Embryonic facial prominence (tissue), 1 donor: ENCODE measurements around the gene SRSF1.
"Not testable (repeated sequence)": the region's sequence is repeated elsewhere in the genome, so short reads cannot be mapped to it uniquely, and the experiment has no call there.

Experiments used
- DNase-seq: peaks from one replicate; pipeline ENCODE4 v3.0.0-alpha.2; 2016; ENCODE audit errors: extremely low spot score

SRSF1 gene, protein sequence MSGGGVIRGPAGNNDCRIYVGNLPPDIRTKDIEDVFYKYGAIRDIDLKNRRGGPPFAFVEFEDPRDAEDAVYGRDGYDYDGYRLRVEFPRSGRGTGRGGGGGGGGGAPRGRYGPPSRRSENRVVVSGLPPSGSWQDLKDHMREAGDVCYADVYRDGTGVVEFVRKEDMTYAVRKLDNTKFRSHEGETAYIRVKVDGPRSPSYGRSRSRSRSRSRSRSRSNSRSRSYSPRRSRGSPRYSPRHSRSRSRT

DNA sequence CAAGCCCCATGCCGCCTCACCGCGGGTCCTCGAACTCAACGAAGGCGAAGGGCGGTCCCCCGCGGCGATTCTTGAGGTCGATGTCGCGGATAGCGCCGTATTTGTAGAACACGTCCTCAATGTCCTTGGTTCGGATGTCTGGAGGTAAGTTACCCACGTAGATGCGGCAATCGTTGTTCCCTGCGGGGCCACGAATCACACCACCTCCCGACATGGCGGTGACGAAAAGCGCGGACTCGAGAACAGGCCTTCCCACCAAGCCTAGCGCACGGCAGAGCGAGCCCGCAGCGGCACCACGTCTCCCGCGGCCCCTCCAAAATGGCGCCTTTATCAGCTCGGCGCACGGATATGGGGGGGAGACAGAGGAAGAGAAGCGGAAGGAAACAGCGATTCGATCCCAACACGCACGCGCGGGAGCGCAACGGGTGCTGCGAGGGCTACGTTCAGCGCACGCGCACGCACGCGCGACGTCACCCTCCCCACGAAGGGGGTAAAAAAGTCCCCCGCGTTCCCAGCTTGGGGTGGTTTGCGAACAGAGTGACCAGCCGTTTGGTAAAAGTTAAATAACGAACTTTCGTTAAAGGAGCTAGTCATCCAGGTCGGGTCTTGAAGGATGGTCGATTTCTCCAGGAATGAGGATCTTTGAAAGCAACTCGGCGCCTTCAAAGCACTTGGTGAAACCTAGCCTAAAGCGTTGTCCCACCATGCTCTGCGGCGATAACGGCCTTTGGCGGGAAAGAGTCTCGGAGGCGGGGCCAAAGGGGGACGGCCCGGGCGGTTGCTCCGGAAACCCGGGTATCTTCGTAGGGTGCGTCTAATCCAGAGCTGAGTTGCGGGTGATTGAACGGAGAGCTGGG lies at the start of gene SRSF1:
Gene SRSF1 (minus strand): TSS at position 323 of the 857 bp plus-strand sequence. CDS start 109 bp downstream, at position 214.
- DNase-seq = peak; percentile 96

DNA sequence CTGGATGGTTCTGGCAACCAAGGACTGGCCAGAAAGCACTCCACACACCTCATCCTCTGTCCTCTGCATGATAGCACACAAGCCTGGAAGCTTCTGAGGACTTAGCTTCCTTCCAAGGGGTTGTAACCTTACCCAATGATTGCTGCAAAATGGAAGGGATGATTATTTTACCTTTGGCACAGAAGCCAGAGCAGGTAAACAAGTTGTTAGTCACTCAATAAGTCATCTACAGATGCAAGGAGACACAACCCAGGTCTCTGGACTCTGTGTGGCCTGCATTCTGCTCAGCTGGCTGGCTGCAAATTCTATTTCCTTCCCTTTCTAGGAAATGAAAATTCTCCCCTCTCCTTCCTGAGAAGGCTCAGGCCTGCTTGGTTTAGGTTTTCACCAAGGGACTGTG lies 49.4 kb upstream of the SRSF1 start:
- no peak for DNase-seq

DNA sequence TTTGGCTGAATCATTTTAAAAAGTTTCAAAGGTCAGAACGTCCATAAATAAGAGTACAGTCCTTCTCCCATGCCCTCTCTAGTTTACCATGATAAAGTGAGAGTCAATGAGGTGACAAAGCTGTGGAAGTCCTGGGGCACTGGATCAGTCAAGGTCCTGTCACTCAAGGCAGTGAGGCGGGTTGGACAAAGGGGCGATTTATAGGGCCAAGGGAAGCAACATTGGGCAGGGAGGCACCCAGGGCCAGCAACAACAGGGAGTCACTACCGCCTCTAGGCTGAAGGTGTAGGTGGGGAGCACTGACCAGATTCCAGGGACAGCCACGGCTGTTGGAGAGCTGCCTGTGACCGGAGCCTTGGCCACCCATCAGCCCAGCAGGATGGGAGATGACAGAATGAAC lies 47.6 kb upstream of the SRSF1 start:
- DNase-seq = no peak

DNA sequence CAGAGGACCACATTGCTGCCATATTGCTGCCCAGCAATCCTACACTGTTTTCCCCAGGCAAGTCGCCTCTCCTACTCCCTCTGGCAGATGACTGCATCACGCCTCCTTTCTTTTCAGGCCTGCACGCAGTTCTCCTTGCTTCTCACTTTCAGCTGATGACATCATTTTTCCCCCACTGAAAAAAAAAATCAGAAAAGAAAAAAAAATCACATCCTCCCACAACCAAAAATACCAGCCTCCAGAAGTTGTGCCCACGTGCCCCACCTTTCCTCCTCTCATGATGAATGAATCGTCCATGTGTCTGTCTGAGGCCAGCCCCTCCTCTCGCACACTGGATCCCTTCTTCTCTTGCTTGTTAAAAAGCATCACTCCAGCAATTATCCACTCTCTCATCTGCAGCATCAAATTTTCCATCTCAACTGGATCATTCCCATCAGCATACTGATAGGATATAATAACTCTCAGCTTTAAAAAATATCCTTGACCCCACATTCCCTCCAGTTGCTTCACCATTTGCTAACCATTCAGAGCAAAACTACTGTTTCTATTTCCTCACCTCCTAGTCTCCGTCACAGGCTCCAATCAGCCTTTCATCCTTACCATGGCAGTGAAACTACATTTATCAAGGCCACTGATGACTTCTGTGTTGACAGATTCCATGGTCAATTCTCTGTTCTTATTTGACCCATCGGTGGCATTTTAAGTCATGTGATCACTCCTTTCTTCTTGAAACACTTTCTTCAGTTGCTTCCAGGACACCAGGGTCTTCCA lies 46.1 kb upstream of the SRSF1 start:
- DNase-seq = no peak

DNA sequence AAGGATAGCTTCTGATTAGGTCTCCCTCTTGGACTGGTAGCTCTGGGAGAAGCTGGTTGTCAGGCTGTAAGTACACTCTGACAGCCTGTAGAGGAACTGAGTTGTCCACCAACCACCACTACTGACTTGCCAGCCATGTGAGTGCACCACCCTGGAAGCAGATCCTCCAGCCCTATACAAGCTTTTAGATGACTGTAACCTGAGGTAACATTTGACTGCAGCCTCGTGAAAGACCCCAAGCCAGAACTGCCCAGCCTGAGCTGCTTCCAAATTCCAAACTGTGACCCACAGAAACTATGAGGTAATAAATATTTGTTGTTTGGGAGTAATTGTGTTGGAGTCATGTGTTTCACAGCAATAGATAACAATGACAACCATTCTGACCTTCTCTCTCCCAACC lies 45.4 kb upstream of the SRSF1 start:
- no peak for DNase-seq

DNA sequence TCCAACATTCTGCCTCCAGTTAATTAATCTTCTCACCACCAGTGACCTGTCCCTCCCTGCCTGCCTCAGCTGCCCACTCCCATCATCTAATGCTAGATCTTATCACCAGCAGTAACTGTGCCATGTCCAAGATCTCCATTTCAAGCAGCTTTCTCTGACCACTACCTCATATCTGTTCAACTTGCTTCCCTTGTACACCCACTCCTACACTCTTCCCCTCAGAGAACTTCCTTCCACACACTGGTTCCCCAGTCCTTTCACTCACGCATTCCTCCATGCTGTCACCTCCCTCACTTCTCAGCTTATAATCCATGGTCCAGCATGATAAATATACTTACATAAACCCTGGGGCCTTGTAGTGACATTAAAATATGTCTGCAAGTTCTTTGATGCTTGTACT lies 44.4 kb upstream of the SRSF1 start:
- no peak for DNase-seq

DNA sequence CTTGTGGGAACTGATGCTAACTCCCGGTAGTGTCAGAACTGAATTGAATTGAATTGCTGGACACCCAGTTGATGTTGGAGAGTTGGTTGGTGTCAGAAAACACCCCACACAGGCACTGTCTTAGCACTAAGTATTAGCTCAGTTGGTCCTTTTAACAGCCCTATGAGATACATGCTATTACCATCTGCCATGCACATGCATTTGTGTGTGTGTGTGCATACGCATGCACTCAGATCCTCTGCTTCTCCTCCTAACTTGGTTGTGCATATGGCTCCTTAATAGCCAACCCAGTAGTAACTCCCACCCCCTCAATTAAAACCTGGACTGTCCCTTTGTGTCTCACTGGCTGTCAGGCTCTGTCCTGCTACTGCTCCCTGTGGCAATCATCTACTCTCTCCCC lies 43.9 kb upstream of the SRSF1 start:
- DNase-seq = no peak

DNA sequence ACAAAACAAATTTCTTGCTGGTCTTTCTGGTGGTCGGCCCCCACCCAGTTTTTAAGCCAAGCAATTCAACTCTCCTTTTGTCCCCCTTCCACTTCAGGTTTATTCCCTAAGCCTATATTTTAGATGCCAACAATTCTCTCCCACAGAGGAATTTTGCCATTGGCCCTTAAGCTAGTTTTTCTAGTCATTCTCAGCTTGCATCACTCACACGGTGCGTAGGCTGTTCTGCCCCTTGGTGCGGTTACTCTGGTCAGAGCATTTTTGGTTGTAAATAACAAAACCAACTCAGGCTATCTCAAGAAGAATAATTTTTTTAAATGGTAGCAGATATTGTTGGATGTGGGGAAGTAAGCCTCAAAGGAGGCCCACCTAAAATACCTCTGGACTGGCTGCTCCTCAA lies 42.5 kb upstream of the SRSF1 start:
- no peak for DNase-seq

DNA sequence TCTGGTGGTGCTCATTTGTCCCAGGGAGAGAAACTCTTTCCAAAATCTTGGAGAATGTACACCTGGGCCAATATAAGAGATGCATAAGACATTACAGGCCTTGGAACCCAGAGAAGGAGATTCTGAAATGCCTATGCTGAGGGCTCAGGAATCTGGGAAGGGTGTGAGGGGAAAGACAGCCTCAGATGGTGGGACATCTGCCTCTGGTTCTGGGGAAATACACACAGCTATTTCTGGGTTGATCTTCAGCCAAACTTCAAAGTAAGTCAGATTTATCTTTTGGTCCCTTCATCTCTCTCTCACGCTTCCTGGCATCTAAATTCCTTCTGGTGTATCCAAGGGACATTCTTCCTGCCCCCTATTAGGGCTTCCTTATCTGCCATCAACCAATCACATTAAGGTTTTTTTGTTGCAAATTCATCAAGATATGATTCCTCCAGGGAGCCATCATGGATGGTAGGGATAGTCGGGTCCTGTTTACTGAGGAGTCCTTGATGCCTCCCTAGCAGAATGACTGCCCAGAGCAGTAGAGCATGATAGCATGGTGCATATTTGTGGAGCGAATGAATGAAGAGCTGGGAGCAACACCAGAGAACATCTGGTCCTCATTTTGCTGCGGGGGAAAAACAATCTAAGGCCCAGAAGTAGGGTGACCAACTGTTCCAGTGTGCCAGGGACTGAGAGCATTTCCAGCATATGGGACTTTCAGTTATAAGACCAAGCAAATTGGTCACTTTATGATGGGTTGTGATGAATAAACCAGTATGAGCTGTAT lies 40.5 kb upstream of the SRSF1 start:
- no peak for DNase-seq

DNA sequence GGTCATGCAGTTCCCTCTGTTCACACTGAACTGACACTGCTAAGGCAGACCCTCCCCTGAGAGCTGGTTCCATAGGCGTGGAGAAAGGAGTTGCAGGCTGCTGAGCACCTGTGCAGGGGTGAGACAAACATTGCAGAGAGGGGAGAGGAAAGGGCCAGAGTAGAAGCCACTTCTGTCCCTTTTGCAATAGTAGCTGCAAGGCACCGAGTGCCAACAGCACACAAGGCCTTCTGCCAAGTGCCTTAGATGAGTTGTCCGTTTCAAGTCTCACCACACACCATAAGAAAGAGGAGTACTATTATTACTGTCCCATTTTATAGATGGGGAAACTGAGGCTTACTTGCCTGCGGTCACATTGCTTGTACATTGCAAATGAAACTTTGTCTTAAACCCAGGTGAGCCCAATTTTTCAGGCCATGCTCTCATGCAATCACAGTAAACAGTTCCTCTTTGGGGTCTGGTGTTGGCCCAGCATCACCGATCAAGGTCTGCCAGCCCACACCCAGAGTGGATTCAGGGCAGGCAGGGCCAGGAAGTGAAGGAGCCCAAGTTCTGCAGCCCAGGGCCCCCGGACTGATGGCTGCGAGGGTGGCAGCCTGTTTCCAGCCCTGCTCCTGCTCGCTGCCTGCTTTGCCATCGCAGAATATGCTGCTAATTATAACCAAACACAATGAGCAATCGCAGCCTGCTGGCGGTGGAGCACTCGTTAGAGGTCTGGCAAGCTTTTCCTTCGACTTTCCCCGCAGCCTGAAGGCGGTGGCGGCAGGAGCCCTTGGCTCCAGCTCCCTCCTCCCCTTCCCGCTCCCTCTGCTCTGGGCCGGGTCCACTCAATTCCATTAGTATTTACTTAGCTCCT lies 39.4 kb upstream of the SRSF1 start:
- DNase-seq = no peak

DNA sequence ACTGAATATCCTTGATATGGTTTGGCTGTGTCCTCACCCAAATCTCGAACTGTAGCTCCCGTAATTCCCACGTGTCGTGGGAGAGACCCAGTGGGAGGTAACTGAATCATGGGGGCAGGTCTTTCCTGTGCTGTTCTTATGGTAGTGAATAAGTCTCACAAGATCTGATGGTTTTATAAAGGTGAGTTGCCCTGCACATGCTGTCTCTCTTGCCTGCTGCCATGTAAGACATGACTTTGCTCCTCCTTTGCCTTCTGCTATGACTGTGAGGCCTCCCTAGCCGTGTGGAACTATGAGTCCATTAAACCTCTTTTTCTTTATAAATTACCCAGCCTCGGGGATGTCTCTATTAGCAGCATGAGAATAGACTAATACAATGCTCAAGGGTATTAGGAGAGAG lies 37.2 kb upstream of the SRSF1 start:
- not testable (repeated sequence) for DNase-seq

DNA sequence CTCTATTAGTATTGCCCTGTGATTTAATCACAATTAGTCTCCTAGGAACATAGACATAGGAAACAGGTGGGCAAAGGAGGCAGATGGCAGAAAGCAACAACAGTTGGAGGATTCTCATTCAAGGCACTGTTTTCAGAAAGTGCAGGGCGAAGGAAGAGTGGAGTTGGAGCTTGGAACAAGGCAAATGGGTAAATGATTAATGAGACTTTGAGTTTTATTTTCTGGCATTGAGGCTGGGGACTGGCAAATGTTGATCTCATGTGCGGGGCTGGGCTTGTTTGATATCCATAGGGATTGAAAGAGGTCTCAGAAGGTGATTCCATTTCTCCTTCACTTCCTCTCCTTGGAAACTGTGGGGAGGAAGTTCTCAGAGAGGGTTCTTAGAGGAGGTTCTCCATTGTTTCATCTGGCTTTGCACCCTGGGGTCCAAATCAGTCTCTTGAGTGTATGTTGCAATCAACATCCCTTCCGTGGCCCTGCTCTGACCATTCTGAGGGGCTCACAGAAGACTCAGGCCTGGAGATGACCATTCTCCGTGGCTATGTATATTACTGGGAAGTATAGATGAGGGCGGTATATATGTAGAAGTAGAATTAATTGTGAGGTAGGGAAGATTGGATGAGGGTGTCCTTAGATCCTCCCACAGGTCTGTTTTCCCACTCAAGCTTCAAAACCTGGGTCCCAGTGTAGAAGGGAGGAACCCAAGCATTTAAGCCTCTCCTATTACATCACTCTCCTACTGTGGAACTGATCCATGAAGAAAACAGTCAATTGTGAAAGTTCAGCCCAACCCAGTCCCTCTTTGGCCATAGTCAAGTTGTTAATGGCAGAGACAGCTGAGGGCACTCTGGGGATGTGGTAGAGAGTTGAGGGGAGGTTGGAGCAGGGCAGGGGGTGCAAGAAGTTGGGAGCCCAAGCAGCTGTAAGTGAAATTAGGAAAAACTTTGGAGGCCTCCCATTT lies 36.5 kb upstream of the SRSF1 start:
- no peak for DNase-seq

DNA sequence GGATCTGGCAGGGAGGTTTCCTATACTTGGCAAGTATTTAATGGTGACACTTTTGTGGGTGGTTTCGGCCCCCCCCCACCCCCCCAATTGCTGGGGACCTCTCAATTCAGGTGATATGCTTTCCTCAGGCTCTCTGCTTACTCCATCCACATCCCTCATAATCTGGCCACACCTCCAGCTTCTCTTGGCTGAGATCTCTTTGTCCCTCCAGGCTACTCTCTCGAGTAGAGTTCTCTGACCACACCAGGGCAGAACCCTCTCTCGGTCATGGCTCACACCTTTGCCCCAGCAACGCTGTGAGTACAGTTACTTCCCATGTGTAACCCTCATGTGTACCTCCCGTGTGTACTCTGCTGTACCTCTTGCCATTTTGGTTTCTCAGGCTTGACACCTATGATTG lies 34.1 kb upstream of the SRSF1 start:
- no peak for DNase-seq

DNA sequence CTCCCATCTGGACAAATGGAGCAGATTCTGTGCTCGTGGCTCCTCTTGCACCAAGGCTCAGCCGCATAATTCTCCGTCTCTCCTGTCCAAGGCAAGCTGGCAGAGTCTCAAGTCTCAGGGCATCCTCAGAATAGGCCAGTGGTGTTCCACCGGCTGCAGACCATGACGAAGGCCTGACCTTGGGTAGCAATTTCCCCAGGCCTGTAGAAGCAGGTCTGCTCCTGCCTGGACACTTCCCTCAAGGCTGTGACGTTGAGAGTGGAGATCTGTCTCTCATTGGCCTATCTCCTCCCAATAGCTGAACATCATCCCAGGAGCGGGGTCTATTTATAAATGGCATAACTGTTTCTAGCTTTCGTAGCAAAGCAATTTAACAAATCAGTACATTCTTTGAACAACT lies 33.3 kb upstream of the SRSF1 start:
- no peak for DNase-seq

DNA sequence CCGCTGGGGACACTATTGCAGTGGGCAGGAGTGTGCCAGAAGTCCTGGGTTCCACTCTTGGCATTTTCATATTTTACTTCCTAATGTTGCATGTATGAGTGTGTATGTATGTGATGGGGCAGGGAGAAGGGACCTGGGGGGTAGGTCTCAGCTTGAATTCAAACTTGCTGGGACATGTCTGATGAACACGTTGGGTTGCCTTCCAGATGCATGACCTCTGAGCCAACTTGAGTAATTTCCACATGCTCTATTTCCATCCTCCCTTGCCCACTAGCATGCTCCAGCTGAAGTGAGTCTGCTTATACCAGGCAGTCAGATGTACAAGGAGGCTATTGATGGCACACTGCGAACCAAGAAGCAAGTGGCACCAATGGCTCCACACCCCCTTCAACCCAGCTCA lies 32.9 kb upstream of the SRSF1 start:
- DNase-seq = no peak

DNA sequence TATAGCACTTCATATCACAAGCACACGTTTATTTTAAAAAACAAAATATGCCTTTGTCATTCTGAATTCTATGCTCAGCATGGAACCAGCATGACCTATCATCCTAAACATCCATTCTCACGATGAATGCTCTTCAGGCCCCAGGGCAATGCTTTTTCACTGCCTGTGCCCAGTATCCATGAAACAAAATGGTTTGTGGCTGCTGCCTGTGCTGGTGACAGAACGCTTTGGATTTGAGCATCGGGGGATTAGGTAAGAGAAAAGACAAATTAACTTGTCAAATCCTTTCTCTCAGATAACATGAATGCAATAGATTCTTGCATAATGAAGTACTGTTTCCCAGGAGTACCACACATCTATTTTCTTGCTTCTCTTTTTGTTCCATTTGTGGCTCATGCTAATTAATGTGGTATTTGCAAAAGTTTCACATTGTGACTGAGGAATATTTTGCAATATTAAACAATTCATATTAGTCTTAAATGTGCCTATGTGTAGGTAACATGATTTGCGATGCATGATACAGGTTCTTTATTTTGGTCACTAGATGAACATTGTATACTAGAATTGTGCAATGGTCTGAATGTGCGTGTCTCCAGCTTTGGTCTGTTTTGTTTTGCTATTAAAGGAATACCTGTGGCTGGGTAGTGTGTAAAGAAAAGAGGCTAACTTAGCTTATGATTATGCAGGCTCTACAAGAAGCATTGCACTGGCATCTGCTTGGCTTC lies 25.8 kb upstream of the SRSF1 start:
- DNase-seq = no peak

DNA sequence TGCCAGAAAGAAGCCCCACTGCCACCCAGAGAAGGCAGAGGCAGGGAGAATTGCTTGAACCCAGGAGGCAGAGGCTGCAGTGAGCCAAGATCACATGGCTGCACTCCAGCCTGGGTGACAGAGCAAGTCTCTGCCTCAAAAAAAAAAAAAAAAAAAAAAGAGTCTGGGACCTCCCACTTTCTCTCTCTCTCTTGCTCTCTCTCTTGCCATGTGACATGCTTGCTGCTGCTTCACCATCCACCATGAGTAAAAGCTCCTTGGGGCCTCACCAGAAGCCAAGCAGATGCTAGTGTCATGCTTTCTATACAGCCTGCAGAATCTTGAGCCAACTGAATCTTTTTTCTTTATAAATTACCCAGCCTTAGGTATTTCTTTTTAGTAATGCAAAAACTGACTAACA lies 21.5 kb upstream of the SRSF1 start:
- DNase-seq = no peak

DNA sequence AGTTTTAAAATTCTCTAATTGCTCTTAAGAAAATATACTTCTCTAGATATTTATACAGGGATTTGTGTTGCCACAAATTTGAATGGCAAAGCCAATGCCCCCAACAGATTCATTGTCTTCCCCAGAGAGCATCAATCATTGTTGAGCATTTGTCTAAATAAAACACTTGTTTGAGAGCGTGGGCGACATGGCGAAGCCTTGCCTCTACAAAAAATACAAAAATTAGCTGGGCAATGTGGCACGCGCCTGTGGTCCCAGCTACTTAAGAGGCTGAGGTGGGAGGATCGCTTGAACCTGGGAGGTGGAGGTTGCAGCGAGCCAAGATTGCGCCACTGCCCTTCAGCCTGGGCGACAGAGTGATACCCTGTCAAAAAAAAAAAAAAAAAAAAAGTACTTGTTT lies 13.4 kb upstream of the SRSF1 start:
- no peak for DNase-seq

DNA sequence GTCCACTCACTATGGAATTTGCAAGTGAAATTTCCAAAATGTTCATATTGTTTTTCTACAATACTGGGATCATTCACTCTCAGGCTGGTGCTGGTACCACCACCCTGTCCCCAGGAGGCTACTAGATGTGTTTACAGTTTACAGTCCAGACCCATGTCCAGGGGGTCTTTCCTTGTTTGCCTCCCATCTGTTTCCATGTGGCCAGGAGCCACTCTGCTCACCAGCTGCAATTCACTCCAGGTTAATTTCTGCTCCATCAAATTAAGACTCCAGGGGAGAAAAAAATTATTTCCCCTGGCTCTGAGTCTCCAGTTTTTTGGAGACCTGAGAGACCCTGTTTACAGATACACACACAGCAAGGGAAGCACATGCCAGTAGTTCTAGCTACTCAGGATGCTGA lies 12.5 kb upstream of the SRSF1 start:
- no peak for DNase-seq
